GM21576 (cell line): ENCODE results near the gene ENOSF1.
A peak's percentile ranks its signal among the peaks of the same experiment; 100 is the strongest.

Experiments used
- ATAC-seq: cut with Tn5 transposase; IDR thresholded peaks from one replicate; pipeline ENCODE4 v1.9.1; 2021; ENCODE audit warnings: mild to moderate bottlenecking, moderate library complexity; ENCODE audit not compliant: unreplicated experiment

ENOSF1 gene

GRCh38 chr18:675307-675706, 37.1 kb downstream of the ENOSF1 start:
- ATAC-seq: no peak

- no peak for ATAC-seq
Measured at GRCh38 chr18:673769-674168, 38.7 kb downstream of the ENOSF1 start.

- ATAC-seq: no peak
Measured at GRCh38 chr18:673317-673716, 39.1 kb downstream of the ENOSF1 start.

GRCh38 chr18:671405-671804, 41.0 kb downstream of the ENOSF1 start:
- no peak for ATAC-seq

- no peak for ATAC-seq
Measured at GRCh38 chr18:670522-670921, 41.9 kb downstream of the ENOSF1 start.

- no peak for ATAC-seq
Measured at GRCh38 chr18:669077-669476, 43.4 kb downstream of the ENOSF1 start.

GRCh38 chr18:668260-668659, 44.2 kb downstream of the ENOSF1 start:
- ATAC-seq: no peak

- no peak for ATAC-seq
Measured at GRCh38 chr18:666628-667027, 45.8 kb downstream of the ENOSF1 start.

GRCh38 chr18:666177-666576, 46.3 kb downstream of the ENOSF1 start:
- no peak for ATAC-seq

- no peak for ATAC-seq
Measured at GRCh38 chr18:662197-662596, 50.2 kb downstream of the ENOSF1 start.

GRCh38 chr18:659597-659996, 52.8 kb downstream of the ENOSF1 start:
- ATAC-seq: no peak

GRCh38 chr18:658947-659533, 53.4 kb downstream of the ENOSF1 start:
- ATAC-seq: no peak

GRCh38 chr18:658001-658946, 54.2 kb downstream of the ENOSF1 start:
- ATAC-seq: peak; percentile 47

GRCh38 chr18:657311-658000, 55.0 kb downstream of the ENOSF1 start, which contains the start of gene TYMS:
TYMS (plus strand) TSS chr18:657653; CDS start chr18:657743, 90 bp downstream.
- peak; percentile 36 for ATAC-seq

GRCh38 chr18:655445-655844, 57.0 kb downstream of the ENOSF1 start:
- ATAC-seq: no peak

- no peak for ATAC-seq
Measured at GRCh38 chr18:654601-655000, 57.8 kb downstream of the ENOSF1 start.

GRCh38 chr18:653512-653911, 58.9 kb downstream of the ENOSF1 start:
- no peak for ATAC-seq

GRCh38 chr18:652131-652530, 60.3 kb downstream of the ENOSF1 start:
- ATAC-seq: no peak

- ATAC-seq: peak; percentile 98
Measured at GRCh38 chr18:650428-650858, 62.0 kb downstream of the ENOSF1 start.

GRCh38 chr18:649341-649740, 63.1 kb downstream of the ENOSF1 start:
- ATAC-seq: no peak

- no peak for ATAC-seq
Measured at GRCh38 chr18:647304-647703, 65.1 kb downstream of the ENOSF1 start.
